Vagina (tissue), 1 donor: ENCODE results near the gene NEXMIF. TPM values are rescaled to one million over a fixed set of nuclear protein-coding genes. Genes with fewer than 3 reads are reported as not detected.

Experiments used
- small RNA-seq: library from RNA; depleted of rRNA; stranded (forward); fragments of <200 nt; gene quantifications from one replicate; pipeline ENCODE3, GENCODE V24; 2016
- total RNA-seq: library from RNA; depleted of rRNA; stranded (reverse); fragments of >200 nt; gene quantifications from one replicate; pipeline ENCODE4 v1.2.3, GENCODE V29; 2016

The NEXMIF gene
- total RNA-seq, 1 donor from 2014 or later = 0.98 TPM

Small RNA genes within 50 kb of the gene (small RNA-seq; reads per million reads assigned to genes)
- not detected for gene AL139395.1

Other genes starting within 250 kb of the NEXMIF start
- gene ABCB7, start 230.8 kb upstream of the NEXMIF start, total RNA-seq = 77.3 TPM